Erythroblast (primary cell): Measurements from ENCODE around the gene SH2D1B.
"Not testable (repeated sequence)": the region's sequence is repeated elsewhere in the genome, so short reads cannot be mapped to it uniquely, and the experiment has no call there.

Experiments used
- GATA1 ChIP-seq: IDR thresholded peaks from 2 replicates; pipeline ENCODE4 v1.6.1; 2011; ENCODE audit warnings: low read depth, mild to moderate bottlenecking, control low read depth, low read length, moderate library complexity
- POLR2A ChIP-seq: IDR thresholded peaks from 2 replicates; pipeline ENCODE4 v1.6.1; 2011; ENCODE audit warnings: mild to moderate bottlenecking, low read length

DNA sequence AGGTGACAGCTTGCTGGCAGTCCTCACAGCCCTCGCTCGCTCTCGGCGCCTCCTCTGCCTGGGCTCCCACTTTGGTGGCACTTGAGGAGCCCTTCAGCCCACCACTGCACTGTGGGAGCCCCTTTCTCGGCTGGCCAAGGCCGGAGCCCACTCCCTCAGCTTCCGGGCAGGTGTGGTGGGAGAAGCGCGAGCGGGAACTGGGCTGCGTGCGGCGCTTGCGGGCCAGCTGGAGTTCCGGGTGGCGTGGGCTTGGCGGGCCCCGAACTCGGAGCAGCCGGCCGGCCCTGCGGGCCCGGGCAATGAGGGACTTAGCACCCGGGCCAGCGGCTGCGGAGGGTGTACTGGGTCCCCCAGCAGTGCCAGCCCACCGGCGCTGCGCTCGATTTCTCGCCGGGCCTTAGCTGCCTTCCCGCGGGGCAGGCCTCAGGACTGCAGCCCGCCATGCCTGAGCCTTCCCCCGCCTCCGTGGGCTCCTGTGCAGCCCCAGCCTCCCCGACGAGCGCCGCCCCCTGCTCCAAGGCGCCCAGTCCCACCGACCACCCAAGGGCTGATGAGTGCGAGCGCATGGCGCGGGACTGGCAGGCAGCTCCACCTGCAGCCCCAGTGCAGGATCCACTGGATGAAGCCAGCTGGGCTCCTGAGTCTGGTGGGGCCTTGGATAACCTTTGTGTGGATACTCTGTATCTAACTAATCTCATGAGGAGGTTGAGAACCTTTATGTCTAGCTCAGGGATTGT lies 21.2 kb upstream of the SH2D1B start:
- TF ChIP-seq POLR2A, GATA1: not testable (repeated sequence)
